Left cardiac atrium (tissue), 4 donors: ENCODE results near the gene GFRA1. TPM values are rescaled to one million over a fixed set of nuclear protein-coding genes. Genes with fewer than 3 reads are reported as not detected.
A peak's percentile ranks its signal among the peaks of the same experiment; 100 is the strongest.

Experiments used
- ATAC-seq, 2 donors: fragments of 200-7000 bp; cut with Tn5 transposase; one replicate each; pipeline ENCODE4 v1.9.1; 2020; ENCODE audit warnings: mild to moderate bottlenecking in 2 of 2, moderate library complexity in 2 of 2
- DNase-seq: peaks from one replicate; pipeline ENCODE4 v3.0.0-alpha.2; 2020
- intact Hi-C, 2 donors: fragments of 100-400 bp; cut with DNase I; formaldehyde crosslinking; loops; one replicate each; pipeline versions ENCODE4 v1.14.1 to v1.15.1; 2022 to 2023
- total RNA-seq, 2 donors: library from RNA; stranded (reverse); fragmentation: NEBNext Ultra II Directional; extraction: Animal tissue kit (Norgen Biotek cat#: 25700); gene quantifications; one replicate each; pipeline ENCODE4 v1.2.1, GENCODE V29; 2021
- donor health status: DM: no; HTN: yes; CAD: no.
- donor health status: DM: no; HTN: yes; CAD: no; lungs with severe emphysema.
- donor health status: DM: yes; HTN: yes; CAD: no.
- donor health status: Dilated cardiomyopathy.

Gene GFRA1
- total RNA-seq, 2 donors from 2014 or later: 4.9 to 12.1 TPM

GRCh38 chr10:116027355-116027754 lies 245.7 kb downstream of the GFRA1 start:
- intact Hi-C loops: no loop called here
- no peak for ATAC-seq
- DNase-seq: no peak

DNA sequence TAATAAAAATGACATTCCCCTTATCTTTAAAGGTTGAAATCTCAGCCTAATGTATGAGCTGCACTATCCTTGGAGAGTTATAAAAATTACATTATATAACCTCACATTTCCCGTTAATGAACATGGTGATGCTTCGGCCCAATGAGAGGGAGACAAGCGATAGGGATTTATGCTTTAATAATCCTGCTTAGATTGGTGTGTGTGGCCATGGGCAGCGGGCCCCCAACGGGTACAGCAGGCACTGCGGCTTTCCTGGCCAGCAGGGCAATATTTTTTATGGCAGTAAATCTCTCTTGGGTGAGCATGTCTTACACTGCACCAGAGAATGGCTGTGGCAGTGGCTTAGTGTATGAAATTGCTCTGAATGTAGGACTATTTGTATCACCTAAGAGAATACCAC lies 246.3 kb downstream of the GFRA1 start:
- ATAC-seq (no peak), DNase-seq (no peak)
- intact Hi-C loops: no loop called here

DNA sequence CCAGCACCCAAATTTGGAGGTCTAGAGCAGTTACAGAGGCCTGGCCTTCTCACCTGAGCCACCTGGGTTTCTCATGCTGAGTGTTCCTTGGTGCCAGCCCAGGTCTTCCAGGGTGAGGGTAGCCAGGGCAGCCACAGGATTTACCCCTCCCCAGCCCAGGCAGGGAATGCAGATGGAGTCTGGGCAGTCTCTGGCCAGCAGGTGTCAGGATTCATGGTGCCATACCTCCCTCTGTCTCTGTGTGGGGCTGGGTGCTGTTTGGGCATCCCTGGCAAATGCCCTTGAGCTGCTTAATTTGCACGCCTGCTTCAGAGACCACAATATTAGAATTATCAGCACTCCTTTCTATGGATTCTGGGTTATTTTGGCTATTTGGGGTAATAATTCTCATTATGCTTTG lies 246.7 kb downstream of the GFRA1 start:
- ATAC-seq: no peak
- intact Hi-C loops: no loop called here

GRCh38 chr10:116024271-116024878 lies 248.6 kb downstream of the GFRA1 start:
- DNase-seq (no peak), ATAC-seq (no peak)
- intact Hi-C loops: no loop called here

More for the DNA sequence above, 246.7 kb downstream of the GFRA1 start:
- no peak for DNase-seq

- intact Hi-C loops: no loop called here
- ATAC-seq (no peak), DNase-seq (no peak)
These were observed 255.6 kb downstream of the GFRA1 start for GRCh38 chr10:116017405-116017804.

DNA sequence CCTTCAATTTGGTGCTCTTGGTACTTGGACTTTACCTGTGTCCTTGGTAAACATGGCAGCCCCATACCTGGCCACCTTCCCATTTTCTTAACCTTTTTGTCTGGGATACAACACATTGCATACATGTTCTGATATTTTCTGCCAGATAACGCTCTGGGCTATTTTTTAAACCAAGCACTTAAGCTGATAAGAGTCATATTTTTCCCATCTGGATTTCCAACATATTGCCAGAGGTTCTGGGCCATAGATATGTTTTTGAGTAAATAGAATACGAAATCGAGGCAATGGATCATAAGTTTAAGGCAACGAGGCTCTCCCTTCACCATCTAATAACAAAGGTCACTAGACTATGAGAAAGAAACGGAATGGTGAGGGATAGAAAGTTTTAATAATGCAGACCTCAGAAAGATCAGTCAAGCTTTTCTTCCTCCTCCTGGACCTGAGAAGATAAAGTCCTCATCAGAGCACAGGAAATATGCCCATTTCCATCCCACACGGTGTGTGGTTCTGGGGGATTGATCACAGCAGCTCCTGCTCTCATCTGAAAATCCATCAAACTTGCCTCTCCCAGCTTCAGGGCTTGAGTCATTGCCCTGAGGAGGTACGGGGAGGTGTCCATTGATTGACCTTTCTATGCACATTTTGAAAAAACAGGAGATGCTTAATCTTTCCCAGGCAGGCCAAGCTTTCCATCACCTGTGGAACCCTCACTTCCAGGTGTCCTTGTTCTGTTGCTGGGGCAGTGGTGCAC lies 257.2 kb downstream of the GFRA1 start:
- DNase-seq (no peak), ATAC-seq (no peak)
- intact Hi-C loops: no loop called here

DNA sequence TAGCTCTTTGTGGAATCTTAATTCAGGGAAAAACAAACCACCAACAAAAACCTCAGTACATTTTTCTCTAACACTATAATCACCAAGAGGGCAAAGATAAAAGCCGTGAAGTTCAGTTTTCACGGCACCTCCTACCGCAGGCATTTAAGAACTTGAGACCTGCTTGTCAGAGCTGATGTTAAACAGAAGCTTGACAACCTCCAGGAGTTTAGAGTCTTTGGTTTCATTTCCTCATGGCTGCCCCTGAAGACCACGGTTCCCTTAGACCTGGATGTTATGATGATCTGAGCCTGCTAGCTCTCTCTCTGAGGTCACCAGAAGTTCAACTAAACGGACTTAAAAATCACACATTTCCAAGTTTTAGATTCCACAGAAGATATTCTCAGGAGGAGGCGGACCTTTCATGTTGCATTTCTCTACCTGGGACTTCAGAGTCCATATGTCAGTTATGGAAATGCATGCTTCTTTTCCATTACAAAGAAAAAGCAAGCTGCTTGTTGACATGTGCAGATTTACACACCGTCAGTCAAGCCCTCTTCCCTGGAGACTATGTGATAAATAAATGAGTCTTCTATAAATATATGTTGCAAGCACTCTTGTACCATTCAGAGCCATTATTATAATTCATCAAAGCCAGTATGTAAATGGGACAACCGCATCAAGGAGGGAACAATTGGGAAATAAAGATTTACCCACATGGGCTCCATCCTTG lies 258.0 kb downstream of the GFRA1 start:
- intact Hi-C loops: no loop called here
- DNase-seq (no peak), ATAC-seq (peak in 1 of 2 donors; percentile 44)

DNA sequence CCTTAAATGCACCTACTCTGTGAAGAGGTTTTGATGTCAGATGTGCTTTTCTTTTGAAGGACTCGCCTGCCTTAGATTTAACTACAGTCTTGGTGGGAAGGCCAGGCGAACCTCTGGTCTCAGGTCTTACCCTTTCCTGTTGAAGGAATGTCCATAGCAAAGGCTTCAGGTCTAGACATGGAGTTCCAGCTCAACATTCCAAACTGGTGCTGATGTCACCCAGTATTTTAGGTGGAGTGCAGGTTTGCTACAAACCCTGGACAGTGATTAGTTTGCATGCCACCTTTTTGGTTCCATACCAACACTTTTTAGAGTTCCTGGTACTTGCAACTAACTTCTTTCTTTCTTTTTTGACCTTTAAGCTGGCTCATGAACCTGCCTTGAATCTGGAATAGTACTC lies 258.7 kb downstream of the GFRA1 start:
- no peak for ATAC-seq
- no peak for DNase-seq
- intact Hi-C loops: no loop called here

DNA sequence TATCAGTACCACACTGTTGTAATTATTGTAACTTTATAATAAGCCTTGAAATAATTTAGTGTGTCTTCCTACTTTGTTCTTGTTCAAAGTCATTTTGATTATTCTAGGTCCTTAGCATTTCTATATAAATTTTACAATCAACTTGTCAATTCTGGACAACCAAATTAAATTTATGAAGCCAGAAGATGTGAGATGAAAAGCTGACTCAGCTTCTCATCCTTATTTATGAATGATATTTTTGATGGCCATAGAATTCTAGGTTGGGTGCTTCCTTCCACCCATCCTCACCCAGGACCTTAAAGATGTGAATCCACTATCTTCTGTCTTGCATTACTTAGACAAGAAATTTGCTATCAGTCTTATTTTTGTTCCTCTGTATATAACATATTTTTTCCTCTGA lies 261.1 kb downstream of the GFRA1 start:
- intact Hi-C loops: no loop called here
- ATAC-seq: no peak
- DNase-seq: no peak

GRCh38 chr10:116007256-116007891 lies 265.6 kb downstream of the GFRA1 start:
- no peak for DNase-seq
- intact Hi-C loops: no loop called here
- ATAC-seq: peak; percentile 30 to 91

Other genes starting within 250 kb of the GFRA1 start
- not detected for gene CCDC172, start 51.2 kb upstream of the GFRA1 start, total RNA-seq
- gene PNLIPRP3, start 154.6 kb upstream of the GFRA1 start, total RNA-seq: not detected